Endodermal cell (in vitro differentiated cells): ENCODE measurements around the gene SPEF2. TPM values are rescaled to one million over a fixed set of nuclear protein-coding genes. Genes with fewer than 3 reads are reported as not detected.

Experiments
- DNase-seq: peaks from one replicate; pipeline ENCODE4 v3.0.0-alpha.2; 2017
- H3K27ac ChIP-seq: 2 replicates; pipeline ENCODE4 v1.5.1; 2013; ENCODE audit warnings: mild to moderate bottlenecking, low read depth, low read length, moderate library complexity
- H3K27me3 ChIP-seq: 2 replicates; pipeline ENCODE4 v1.6.1; 2013; ENCODE audit warnings: mild to moderate bottlenecking, low read length, moderate library complexity; ENCODE audit not compliant: insufficient read depth, control insufficient read depth, poor library complexity, severe bottlenecking
- H3K36me3 ChIP-seq: 2 replicates; pipeline ENCODE4 v1.7.0; 2013; ENCODE audit warnings: mild to moderate bottlenecking, low read length, moderate library complexity; ENCODE audit not compliant: control insufficient read depth, insufficient read depth
- H3K4me1 ChIP-seq: one replicate; pipeline ENCODE4 v1.7.0; 2013; ENCODE audit warnings: low read length; ENCODE audit not compliant: control insufficient read depth, insufficient read depth
- H3K4me3 ChIP-seq: 2 replicates; pipeline ENCODE4 v1.5.1; 2013; ENCODE audit warnings: mild to moderate bottlenecking, low read length, moderate library complexity
- H3K9ac ChIP-seq: 2 replicates; pipeline ENCODE4 v1.6.1; 2013; ENCODE audit warnings: mild to moderate bottlenecking, low read length, moderate library complexity; ENCODE audit not compliant: poor library complexity, severe bottlenecking; ENCODE audit errors: extremely low read depth
- H3K9me3 ChIP-seq: 2 replicates; pipeline ENCODE4 v1.6.1; 2013; ENCODE audit warnings: mild to moderate bottlenecking, low read length, moderate library complexity; ENCODE audit not compliant: control insufficient read depth
- H3K27ac Mint-ChIP-seq: 2 replicates; pipeline ENCODE4 v1.8.0; 2020; ENCODE audit warnings: mixed read lengths
- H3K27me3 Mint-ChIP-seq: 2 replicates; pipeline ENCODE4 v1.8.0; 2021; ENCODE audit warnings: mild to moderate bottlenecking, mixed read lengths; ENCODE audit not compliant: insufficient read depth
- H3K36me3 Mint-ChIP-seq: 2 replicates; pipeline ENCODE4 v1.8.0; 2020; ENCODE audit warnings: low read depth, mixed read lengths
- H3K4me1 Mint-ChIP-seq: 2 replicates; pipeline ENCODE4 v1.8.0; 2020; ENCODE audit warnings: mixed read lengths
- H3K4me3 Mint-ChIP-seq: 2 replicates; pipeline ENCODE4 v1.8.0; 2020; ENCODE audit warnings: mild to moderate bottlenecking, moderate library complexity, mixed read lengths
- H3K9me3 Mint-ChIP-seq: 2 replicates; pipeline ENCODE4 v1.8.0; 2020; ENCODE audit warnings: mild to moderate bottlenecking, mixed read lengths
- WGBS, 2 experiments: methylation state at CpG; one replicate each; pipeline versions ENCODE4 v1.1.5 to v1.1.7; 2013; ENCODE audit warnings: missing lambda C conversion rate in 2 of 2, mixed read lengths in 1 of 2; ENCODE audit not compliant: insufficient coverage in 1 of 2, insufficient read length in 1 of 2; 5-methylcytosine and 5-hydroxymethylcytosine counted together
- total RNA-seq, 2 donors: library from RNA; stranded (reverse); fragmentation: NEBNext Ultra II Directional in 1 of 2; extraction: Animal tissue kit (Norgen Biotek cat#: 25700) in 1 of 2; gene quantifications; 2 replicates in 1 of 2; 3 replicates in 1 of 2; pipeline ENCODE4 v1.2.1, GENCODE V29; 2021
- TF ChIP-seq, protein P1 (sequence below): fragments of 200-600 bp; sonication (generic); conservative IDR thresholded peaks from 2 replicates; pipeline ENCODE4 v1.5.0; 2021; ENCODE audit warnings: antibody characterized with exemption, mild to moderate bottlenecking

SPEF2 gene
- total RNA-seq, 2 donors from 2014 or later = 3.3 to 4.0 TPM

DNA sequence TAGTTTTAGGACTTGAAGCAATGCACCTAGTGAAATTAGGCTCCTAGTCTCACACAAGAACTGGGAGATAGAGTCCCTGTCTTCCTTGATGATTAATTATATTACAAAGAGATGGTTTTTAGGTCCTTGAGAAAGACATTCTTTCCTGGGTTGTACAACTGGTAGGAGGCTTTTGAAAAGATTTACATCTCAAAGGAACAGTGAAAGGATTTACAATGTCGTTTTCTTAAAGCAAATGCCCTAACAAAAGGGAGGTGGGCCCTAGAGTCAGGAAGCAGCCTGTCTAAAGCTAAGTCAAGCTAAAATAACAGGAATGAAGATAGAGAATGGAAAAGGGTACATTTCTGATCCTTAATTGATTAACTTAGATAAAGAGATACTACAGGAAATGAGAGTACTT, 136.8 kb downstream of the SPEF2 start:
- H3K36me3 Mint-ChIP-seq = no peaks in the 10 kb centered on the region
- TF ChIP-seq, protein P1, sequence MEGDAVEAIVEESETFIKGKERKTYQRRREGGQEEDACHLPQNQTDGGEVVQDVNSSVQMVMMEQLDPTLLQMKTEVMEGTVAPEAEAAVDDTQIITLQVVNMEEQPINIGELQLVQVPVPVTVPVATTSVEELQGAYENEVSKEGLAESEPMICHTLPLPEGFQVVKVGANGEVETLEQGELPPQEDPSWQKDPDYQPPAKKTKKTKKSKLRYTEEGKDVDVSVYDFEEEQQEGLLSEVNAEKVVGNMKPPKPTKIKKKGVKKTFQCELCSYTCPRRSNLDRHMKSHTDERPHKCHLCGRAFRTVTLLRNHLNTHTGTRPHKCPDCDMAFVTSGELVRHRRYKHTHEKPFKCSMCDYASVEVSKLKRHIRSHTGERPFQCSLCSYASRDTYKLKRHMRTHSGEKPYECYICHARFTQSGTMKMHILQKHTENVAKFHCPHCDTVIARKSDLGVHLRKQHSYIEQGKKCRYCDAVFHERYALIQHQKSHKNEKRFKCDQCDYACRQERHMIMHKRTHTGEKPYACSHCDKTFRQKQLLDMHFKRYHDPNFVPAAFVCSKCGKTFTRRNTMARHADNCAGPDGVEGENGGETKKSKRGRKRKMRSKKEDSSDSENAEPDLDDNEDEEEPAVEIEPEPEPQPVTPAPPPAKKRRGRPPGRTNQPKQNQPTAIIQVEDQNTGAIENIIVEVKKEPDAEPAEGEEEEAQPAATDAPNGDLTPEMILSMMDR = no peak
- Histone ChIP-seq H3K27ac (no peak overlapping the region), H3K9ac (no peak overlapping the region), H3K27me3 (peaks cover 6% of the 10 kb centered on the region), H3K4me3 (no peak overlapping the region), H3K9me3 (no peaks in the 10 kb centered on the region), H3K36me3 (no peaks in the 10 kb centered on the region), H3K4me1 (no peaks in the 10 kb centered on the region)
- no peak overlapping the region for H3K4me3 Mint-ChIP-seq
- 0 to 13% methylated on average over 1 of the region's 1 CpG for WGBS, 2 experiments
- H3K27me3 Mint-ChIP-seq = peaks cover 77% of the 10 kb centered on the region
- H3K9me3 Mint-ChIP-seq = no peaks in the 10 kb centered on the region
- no peak for DNase-seq
- no peak overlapping the region for H3K27ac Mint-ChIP-seq
- peaks cover 4% of the 10 kb centered on the region for H3K4me1 Mint-ChIP-seq

DNA sequence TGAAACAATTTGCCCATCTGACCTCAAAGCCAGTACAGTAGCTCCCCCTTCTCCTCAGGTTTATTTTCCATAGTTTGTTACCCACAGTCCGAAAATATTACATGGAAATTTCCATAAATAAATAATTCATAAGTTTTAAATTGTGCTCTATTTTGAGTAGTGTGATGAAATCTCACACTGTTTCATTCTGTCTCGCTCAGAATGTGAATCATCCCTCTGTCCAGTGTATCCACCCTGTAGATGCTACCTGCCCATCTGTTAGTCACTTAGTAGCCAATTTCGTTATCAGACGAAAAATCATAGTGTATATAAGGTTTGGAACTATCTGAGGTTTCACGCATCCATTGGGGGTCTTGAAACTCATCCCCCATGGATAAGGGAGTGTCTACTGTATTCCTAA, 138.3 kb downstream of the SPEF2 start:
- H3K27me3 Mint-ChIP-seq = peaks cover 75% of the 10 kb centered on the region
- peaks cover 4% of the 10 kb centered on the region for H3K4me1 Mint-ChIP-seq
- DNase-seq = no peak
- TF ChIP-seq, protein P1 = no peak
- H3K36me3 ChIP-seq = no peaks in the 10 kb centered on the region
- H3K27me3 ChIP-seq = peaks cover 6% of the 10 kb centered on the region
- H3K4me3 ChIP-seq = no peak overlapping the region
- no peaks in the 10 kb centered on the region for H3K9me3 ChIP-seq
- 93 to 100% methylated on average over 3 to 4 of the region's 5 CpGs for WGBS, 2 experiments
- no peaks in the 10 kb centered on the region for H3K36me3 Mint-ChIP-seq
- H3K27ac ChIP-seq = no peak overlapping the region
- no peak overlapping the region for H3K4me3 Mint-ChIP-seq
- H3K9ac ChIP-seq = no peak overlapping the region
- no peaks in the 10 kb centered on the region for H3K4me1 ChIP-seq
- no peak overlapping the region for H3K27ac Mint-ChIP-seq
- no peaks in the 10 kb centered on the region for H3K9me3 Mint-ChIP-seq

DNA sequence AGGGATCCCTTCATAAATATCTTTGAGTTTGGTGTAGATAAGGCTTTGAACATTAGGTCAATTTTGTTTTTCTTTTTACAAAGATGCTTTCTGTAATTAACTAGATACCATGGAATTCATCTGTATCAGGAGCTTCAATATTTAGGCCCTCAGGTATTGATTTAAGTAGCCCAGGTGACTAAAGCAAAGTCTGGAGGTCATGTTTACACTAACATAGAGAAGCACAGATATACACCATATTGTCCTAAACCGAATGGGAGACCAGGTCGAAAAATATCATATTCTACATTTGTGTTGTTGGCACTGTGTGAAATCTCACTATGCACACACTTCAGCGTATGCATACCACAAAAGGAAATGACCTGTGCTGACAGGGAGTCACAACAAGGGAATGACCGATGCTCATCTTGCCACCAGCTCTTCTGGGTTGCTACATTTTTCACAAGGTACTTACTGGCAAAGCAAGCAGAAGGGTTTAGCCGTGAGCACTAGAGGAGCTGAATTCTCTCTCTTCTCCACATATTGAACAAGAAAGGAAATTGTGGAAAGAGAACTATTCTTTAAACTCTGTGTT, 140.6 kb downstream of the SPEF2 start:
- H3K27me3 Mint-ChIP-seq = peaks cover 83% of the 10 kb centered on the region
- TF ChIP-seq, protein P1 = no peak
- WGBS, 2 experiments = 80 to 83% methylated on average over 1 to 5 of the region's 5 CpGs

More for the DNA sequence above, 140.6 kb downstream of the SPEF2 start:
- Mint-ChIP-seq H3K4me1 (peaks cover 4% of the 10 kb centered on the region), H3K9me3 (no peaks in the 10 kb centered on the region), H3K36me3 (no peaks in the 10 kb centered on the region), H3K27ac (no peak overlapping the region), H3K4me3 (no peak overlapping the region)
- DNase-seq = no peak
- Histone ChIP-seq H3K9ac (no peak overlapping the region), H3K9me3 (no peaks in the 10 kb centered on the region), H3K4me1 (no peaks in the 10 kb centered on the region), H3K27me3 (peaks cover 15% of the 10 kb centered on the region), H3K27ac (no peak overlapping the region), H3K36me3 (no peaks in the 10 kb centered on the region), H3K4me3 (no peak overlapping the region)
